Colonic mucosa (tissue), 4 donors: ENCODE measurements around the gene ABCB8. TPM values are rescaled to one million over a fixed set of nuclear protein-coding genes. Genes with fewer than 3 reads are reported as not detected.
A peak's percentile ranks its signal among the peaks of the same experiment; 100 is the strongest.

Experiments used
- DNase-seq: peaks from one replicate; pipeline ENCODE4 v3.0.0-alpha.2; 2020
- H3K27ac ChIP-seq: fragments of 200-600 bp; one replicate; pipeline ENCODE4 v1.8.0; 2021
- H3K27me3 ChIP-seq: fragments of 200-600 bp; one replicate; pipeline ENCODE4 v1.8.0; 2021
- H3K36me3 ChIP-seq: fragments of 200-600 bp; one replicate; pipeline ENCODE4 v1.8.0; 2021
- H3K4me1 ChIP-seq: fragments of 200-600 bp; one replicate; pipeline ENCODE4 v1.8.0; 2021; ENCODE audit warnings: mild to moderate bottlenecking
- H3K4me3 ChIP-seq: fragments of 200-600 bp; one replicate; pipeline ENCODE4 v1.8.0; 2021
- H3K9ac ChIP-seq, 2 donors: one replicate each; pipeline ENCODE4 v1.7.0; 2013; ENCODE audit warnings: control low read depth in 2 of 2, low read depth in 2 of 2, low read length in 2 of 2
- H3K9me3 ChIP-seq: fragments of 200-600 bp; one replicate; pipeline ENCODE4 v1.8.0; 2021
- intact Hi-C: fragments of 100-400 bp; cut with DNase I; formaldehyde crosslinking; loops from one replicate; pipeline ENCODE4 v1.14.1; 2022
- total RNA-seq, 2 donors: library from RNA; stranded (reverse); fragmentation: NEBNext Ultra II Directional in 1 of 2; extraction: Animal tissue kit (Norgen Biotek cat#: 25700) in 1 of 2; gene quantifications; one replicate each; pipeline ENCODE4 v1.2.1, GENCODE V29; 2021
- TF ChIP-seq, protein P1 (sequence below): fragments of 200-600 bp; IDR thresholded peaks from one replicate; pipeline ENCODE4 v1.8.0; 2022; ENCODE audit warnings: antibody characterized with exemption, mild to moderate bottlenecking
- donor health status: healthy.
- donor health status: DM: no; HTN: no; CAD: no.
- donor health status: DM: no; HTN: no; CAD: no.

The ABCB8 gene
- total RNA-seq, 2 donors from 2014 or later, result 26.7 to 59.5 TPM

DNA sequence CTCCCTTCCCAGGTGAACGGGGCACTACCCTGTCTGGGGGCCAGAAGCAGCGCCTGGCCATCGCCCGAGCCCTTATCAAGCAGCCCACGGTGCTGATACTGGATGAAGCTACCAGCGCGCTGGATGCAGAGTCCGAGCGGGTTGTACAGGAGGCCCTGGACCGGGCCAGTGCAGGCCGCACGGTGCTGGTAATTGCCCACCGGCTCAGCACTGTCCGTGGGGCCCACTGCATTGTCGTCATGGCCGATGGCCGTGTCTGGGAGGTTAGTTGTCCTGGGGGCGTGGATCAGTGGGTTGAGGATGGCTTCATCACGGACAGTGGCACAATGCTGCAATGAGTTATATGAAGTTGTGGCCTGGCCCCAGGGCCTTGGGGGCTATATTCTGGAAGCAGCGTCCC is 15.7 kb downstream of the ABCB8 start:
- Histone ChIP-seq H3K27ac (no peak overlapping the region), H3K4me1 (no peaks in the 10 kb centered on the region), H3K27me3 (no peaks in the 10 kb centered on the region), H3K36me3 (no peaks in the 10 kb centered on the region), H3K9me3 (no peaks in the 10 kb centered on the region), H3K9ac (no peak overlapping the region), H3K4me3 (no peak overlapping the region)
- TF ChIP-seq, protein P1, sequence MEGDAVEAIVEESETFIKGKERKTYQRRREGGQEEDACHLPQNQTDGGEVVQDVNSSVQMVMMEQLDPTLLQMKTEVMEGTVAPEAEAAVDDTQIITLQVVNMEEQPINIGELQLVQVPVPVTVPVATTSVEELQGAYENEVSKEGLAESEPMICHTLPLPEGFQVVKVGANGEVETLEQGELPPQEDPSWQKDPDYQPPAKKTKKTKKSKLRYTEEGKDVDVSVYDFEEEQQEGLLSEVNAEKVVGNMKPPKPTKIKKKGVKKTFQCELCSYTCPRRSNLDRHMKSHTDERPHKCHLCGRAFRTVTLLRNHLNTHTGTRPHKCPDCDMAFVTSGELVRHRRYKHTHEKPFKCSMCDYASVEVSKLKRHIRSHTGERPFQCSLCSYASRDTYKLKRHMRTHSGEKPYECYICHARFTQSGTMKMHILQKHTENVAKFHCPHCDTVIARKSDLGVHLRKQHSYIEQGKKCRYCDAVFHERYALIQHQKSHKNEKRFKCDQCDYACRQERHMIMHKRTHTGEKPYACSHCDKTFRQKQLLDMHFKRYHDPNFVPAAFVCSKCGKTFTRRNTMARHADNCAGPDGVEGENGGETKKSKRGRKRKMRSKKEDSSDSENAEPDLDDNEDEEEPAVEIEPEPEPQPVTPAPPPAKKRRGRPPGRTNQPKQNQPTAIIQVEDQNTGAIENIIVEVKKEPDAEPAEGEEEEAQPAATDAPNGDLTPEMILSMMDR, result no peak
- intact Hi-C loops, result no loop called here
- no peak for DNase-seq

DNA sequence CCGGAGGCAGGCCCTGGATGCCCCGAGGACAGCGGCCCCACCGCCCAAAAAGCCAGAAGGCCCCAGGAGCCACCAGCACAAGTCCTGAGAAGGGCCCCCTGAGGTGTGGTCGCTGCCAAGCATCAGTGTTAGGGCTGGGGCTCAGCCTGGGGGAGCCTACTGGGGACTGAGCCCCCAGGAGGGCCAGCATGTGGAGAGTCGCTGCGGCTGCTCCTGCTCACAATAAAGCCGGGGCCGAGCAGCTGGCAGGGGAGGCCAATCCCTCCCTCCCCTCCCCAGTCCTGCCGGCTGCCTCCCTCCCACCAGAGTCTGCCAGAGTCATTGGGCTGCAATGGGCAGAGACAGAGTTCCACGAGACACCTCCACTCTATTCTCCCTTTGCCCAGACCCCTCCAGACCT is 17.0 kb downstream of the ABCB8 start:
- no peaks in the 10 kb centered on the region for H3K36me3 ChIP-seq
- H3K27me3 ChIP-seq, result no peaks in the 10 kb centered on the region
- H3K4me1 ChIP-seq, result no peaks in the 10 kb centered on the region
- H3K4me3 ChIP-seq, result no peak overlapping the region
- H3K27ac ChIP-seq, result no peak overlapping the region
- TF ChIP-seq, protein P1, result no peak
- no peak for DNase-seq
- intact Hi-C loops, result no loop called here
- no peaks in the 10 kb centered on the region for H3K9me3 ChIP-seq
- no peak overlapping the region for H3K9ac ChIP-seq

DNA sequence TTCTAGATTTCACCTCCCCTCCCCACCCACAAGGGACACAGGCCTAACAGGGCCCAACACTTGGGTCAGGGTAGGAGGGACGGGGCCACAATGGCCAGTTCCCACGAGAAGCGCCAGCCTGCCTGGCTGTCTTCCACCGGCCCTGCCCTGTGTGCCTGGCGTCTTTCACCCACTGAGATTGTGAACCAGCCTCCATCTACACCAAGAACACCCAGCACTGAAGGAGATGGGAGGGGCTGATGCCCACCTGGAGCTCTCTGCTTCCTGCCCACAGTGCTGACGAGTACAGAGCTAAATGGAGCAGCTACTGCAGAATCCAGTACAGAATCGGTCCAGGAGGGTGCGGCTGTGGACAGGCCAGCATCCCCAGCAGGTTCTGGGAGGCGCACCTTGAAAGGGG is 17.7 kb downstream of the ABCB8 start:
- no peaks in the 10 kb centered on the region for H3K36me3 ChIP-seq
- no peak overlapping the region for H3K9ac ChIP-seq
- peaks cover 1% of the 10 kb centered on the region for H3K4me1 ChIP-seq
- no peak overlapping the region for H3K4me3 ChIP-seq
- no peak for DNase-seq
- no peaks in the 10 kb centered on the region for H3K9me3 ChIP-seq
- TF ChIP-seq, protein P1, result no peak
- intact Hi-C loops, result no loop called here
- no peaks in the 10 kb centered on the region for H3K27me3 ChIP-seq
- H3K27ac ChIP-seq, result no peak overlapping the region

DNA sequence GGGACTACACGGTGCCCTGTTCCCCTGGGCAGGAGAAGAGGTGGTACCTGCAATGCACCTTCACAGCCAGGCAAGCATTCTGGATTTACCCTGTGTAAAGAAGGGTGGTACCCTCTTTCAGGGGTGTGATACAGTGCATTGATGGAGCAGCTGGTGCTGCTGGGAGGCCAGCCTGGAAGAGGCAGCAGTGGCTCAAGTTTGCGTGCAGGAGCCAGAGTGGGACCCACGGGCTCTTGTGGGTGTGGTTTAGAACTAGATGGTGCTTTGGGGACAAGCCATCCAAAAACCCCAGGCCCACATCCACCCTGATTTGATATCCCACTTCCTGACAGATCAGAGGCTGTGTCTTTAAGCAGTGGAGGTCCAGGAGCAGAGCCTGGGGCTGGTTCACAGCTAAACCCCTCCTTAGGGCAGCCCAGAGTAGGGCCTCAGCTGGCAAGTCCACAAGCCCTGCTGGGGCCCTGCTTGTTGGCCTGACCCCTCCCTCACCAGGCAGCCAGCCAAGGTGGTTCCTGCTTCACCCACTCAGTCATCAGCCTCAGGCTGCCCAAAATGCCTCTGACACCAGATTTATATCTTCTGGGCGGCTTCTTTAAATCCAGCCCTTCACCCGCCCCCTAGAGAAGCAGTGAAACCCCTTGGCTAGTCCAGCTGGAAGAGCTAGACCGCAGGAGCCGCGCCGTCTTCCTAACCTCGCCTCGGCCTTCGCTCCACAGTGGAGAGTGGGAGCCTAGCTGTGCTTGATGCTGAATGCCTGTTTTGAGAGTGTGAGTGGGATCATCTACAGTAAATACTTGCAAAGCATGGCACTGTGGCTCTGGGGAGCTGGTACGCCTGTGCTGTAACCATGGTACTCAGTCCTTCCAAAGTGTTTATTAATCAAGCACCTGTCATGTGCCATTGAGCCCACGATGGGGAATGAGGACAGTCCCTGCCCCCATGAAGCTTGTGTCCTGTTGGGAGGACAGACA is 18.6 kb downstream of the ABCB8 start:
- Histone ChIP-seq H3K4me3 (no peak overlapping the region), H3K36me3 (no peaks in the 10 kb centered on the region), H3K9ac (no peak overlapping the region), H3K27ac (no peak overlapping the region), H3K27me3 (no peaks in the 10 kb centered on the region), H3K4me1 (peaks cover 7% of the 10 kb centered on the region), H3K9me3 (no peaks in the 10 kb centered on the region)
- TF ChIP-seq, protein P1, result no peak
- intact Hi-C loops, result no loop called here
- DNase-seq, result peak; percentile 31

DNA sequence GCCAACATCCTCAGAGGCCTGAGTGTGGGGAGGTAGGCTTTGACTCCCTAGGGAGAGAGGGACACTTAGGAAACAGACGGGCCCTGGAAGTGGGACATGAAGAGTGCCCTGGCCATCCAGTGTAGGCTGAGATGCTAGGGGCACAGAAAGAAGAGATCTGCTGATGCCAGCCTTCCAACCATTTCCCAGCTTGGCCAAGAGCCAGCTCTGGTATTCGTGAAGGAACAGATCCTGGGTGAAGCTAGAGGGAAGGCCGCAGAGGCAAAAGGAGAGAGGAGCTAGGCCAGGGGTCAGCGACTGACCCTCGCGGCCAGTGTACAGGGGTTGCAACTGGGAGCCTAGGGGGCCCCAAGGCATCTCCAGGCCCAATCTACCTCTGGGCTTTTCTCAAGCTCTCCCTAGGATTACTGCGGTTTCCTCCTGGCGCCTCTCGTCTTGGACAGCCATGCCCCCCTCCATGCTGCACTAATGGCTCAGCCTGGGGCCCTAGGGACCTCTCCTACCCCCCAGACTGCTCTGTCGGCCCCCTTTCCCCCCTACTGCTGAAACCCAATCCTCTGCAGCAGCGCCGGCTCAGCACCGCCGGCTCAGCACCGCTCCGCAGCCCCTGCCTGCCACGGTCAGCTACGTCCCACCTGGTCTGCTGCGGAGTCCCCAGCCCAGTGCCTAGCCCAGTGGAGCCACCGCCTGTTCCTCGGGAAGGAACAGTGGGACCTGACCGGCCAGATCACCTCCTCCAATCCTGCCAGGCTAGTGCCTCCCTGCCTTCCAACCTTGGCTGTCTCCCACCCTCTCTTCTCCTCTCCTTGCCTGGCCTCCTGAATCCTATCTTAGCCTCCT is 19.9 kb downstream of the ABCB8 start, which contains the start of gene ASIC3:
TSS of gene ASIC3 (plus strand) at position 556 of the 840 bp plus-strand sequence. CDS start 355 bp downstream, outside the sequence.
- Histone ChIP-seq H3K4me3 (no peak within 1 kb of the TSS), H3K27ac (no peak within 1 kb of the TSS), H3K4me1 (peaks cover 7% of the 10 kb centered on the region), H3K9me3 (no peaks in the 10 kb centered on the region), H3K27me3 (no peaks in the 10 kb centered on the region), H3K9ac (no peak within 1 kb of the TSS), H3K36me3 (no peaks in the 10 kb centered on the region)
- intact Hi-C loops, result no loop called here
- DNase-seq, result no peak
- TF ChIP-seq, protein P1, result no peak
